Retinal pigment epithelial cell (primary cell): ENCODE measurements around the gene APOBEC2.

Experiments used
- DNase-seq: peaks from one replicate; pipeline ENCODE4 v3.0.0-alpha.2; 2010; ENCODE audit warnings: low read depth
- H3K4me3 ChIP-seq: 2 replicates; pipeline ENCODE4 v1.5.1; 2011; ENCODE audit warnings: mild to moderate bottlenecking, low read length, control low read depth, moderate library complexity
- TF ChIP-seq, protein P1 (sequence below): conservative IDR thresholded peaks from 2 replicates; pipeline ENCODE4 v1.5.1; 2011; ENCODE audit warnings: low read depth, low read length, control low read depth, inconsistent platforms

The APOBEC2 gene

DNA sequence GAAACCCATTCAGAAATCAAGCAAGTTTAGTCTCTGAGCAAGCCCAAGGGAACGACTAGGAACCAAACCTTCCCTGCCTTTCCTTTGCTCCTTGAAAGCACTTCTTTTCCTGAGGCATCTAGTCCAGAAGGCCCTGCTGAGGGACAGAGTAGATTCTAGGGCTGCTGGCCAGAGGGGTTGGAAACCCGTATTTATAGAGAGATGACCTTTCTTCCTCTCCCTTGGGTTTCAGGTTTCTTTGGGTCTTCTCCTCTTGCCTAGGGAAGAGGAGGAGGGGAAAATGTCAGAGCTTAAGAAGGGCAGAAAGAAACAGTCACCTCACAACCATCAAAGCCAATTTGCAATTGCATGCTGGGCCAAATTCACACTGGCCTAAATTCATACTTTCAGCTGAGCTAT is 5.8 kb downstream of the APOBEC2 start:
- no peak for DNase-seq
- TF ChIP-seq, protein P1, sequence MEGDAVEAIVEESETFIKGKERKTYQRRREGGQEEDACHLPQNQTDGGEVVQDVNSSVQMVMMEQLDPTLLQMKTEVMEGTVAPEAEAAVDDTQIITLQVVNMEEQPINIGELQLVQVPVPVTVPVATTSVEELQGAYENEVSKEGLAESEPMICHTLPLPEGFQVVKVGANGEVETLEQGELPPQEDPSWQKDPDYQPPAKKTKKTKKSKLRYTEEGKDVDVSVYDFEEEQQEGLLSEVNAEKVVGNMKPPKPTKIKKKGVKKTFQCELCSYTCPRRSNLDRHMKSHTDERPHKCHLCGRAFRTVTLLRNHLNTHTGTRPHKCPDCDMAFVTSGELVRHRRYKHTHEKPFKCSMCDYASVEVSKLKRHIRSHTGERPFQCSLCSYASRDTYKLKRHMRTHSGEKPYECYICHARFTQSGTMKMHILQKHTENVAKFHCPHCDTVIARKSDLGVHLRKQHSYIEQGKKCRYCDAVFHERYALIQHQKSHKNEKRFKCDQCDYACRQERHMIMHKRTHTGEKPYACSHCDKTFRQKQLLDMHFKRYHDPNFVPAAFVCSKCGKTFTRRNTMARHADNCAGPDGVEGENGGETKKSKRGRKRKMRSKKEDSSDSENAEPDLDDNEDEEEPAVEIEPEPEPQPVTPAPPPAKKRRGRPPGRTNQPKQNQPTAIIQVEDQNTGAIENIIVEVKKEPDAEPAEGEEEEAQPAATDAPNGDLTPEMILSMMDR: no peak
- H3K4me3 ChIP-seq: no peak overlapping the region

DNA sequence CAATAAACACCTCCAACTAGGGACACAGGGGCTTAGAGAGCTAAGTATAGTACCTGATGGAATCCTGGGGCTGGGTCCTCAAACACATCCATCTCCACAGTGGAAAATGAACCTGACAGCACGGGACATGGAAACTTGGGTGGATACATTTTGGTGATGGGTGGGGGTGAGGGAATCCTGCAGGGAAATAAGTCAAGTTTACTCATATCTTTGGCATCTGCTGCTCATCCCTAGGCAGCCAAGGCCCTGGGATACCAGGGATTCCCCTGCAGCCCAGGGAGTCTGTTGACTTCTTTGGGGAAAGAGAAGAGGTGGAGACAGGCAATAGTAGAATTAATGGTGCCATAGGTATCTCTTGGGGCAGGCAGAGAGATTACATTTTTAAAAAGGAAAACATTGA is 6.6 kb downstream of the APOBEC2 start:
- no peak for DNase-seq
- H3K4me3 ChIP-seq: no peak overlapping the region
- TF ChIP-seq, protein P1: no peak

DNA sequence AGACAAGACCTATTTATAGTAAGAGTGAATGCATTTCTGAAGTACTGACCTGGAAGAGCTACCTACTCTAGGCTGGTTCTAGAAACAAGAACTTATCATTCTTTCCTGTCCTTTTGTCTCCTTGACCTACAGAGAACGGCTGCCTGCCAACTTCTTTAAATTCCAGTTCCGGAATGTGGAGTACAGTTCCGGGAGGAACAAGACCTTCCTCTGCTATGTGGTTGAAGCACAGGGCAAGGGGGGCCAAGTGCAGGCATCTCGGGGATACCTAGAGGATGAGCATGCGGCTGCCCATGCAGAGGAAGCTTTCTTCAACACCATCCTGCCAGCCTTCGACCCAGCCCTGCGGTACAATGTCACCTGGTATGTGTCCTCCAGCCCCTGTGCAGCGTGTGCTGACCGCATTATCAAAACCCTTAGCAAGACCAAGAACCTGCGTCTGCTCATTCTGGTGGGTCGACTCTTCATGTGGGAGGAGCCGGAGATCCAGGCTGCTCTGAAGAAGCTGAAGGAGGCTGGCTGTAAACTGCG is 8.3 kb downstream of the APOBEC2 start:
- H3K4me3 ChIP-seq: no peak overlapping the region
- TF ChIP-seq, protein P1: no peak
- DNase-seq: no peak

DNA sequence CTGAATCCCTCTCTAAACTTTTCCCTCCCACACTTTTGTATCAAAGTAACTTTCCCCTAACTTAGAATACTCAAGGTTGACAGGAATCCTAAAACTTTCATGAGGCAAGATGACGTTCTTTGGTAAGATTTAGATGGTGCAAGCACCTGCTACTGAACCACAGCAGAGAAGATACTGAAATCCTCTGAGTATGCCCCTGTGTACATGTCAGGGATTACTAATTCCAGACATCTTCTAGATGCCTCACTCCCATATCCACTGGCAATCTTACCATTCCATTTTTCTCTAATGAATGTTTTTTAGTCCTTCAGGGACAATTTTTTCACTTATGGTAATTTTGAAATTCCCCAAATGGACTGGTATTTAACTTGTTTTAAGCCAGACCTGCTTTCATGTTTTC is 9.1 kb downstream of the APOBEC2 start:
- DNase-seq: no peak
- H3K4me3 ChIP-seq: no peak overlapping the region
- TF ChIP-seq, protein P1: no peak

- TF ChIP-seq, protein P1: no peak
- no peak for DNase-seq
- no peak overlapping the region for H3K4me3 ChIP-seq
Observed at GRCh38 chr6:41063884-41064285, 10.9 kb downstream of the APOBEC2 start.

DNA sequence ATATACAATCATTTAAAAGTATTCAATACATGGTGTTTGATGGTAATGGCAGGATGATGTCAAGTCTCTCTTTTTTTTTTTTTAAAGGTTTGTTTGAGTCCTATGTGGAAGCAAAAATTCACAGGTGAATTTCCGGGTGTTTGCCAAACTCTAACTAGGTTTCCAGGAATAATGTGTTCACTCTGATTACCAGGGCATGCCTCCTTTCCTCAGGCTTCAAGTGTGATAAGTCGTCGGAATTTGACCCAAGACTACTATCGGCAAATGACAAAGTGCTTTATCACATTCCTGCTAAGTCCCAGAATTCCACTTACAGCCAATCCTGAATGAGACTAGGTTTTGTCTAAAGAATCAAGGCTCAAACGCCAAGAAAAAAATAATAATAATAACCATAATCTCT is 11.8 kb downstream of the APOBEC2 start:
- DNase-seq: no peak
- H3K4me3 ChIP-seq: no peak overlapping the region
- TF ChIP-seq, protein P1: no peak

DNA sequence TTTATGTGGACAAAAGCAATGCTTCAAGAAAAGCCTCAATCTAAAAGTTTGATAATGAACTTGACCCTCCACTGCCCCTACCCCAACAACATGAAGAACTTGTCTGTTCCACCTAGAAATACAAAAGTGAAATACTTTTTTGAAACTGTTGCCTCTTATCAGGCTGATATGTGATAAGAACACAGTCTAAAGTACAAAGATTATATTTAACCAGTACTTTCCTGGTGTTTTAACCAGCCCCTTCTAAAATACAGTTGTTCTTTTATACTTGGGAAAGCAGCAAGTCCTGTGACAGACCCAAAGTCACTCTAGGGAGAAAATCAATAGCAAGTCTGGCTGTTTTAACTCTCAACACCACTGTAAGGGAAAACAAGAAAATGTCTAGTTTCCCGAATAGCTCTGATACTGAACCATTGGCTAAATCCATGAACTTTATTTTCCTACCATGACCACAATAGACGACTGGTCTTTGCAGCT is 12.6 kb downstream of the APOBEC2 start:
- DNase-seq: no peak
- H3K4me3 ChIP-seq: no peak overlapping the region
- TF ChIP-seq, protein P1: no peak
